HL-60/S4 treated with retinoic acid at 250 ng/mL for 4 days and 3 days (cell line): ENCODE measurements around the gene CD177.
"Not testable (repeated sequence)": the region's sequence is repeated elsewhere in the genome, so short reads cannot be mapped to it uniquely, and the experiment has no call there.

ENCODE experiments used
- in situ Hi-C: fragments of 300-500 bp; cut with MboI; formaldehyde crosslinking; loops from 2 replicates; pipeline ENCODE4 v1.7.0; 2022; ENCODE audit warnings: low sequenced_read_pairs

CD177 gene

GRCh38 chr19:43331435-43332010 lies 22.0 kb upstream of the CD177 start:
- in situ Hi-C loops: no loop called here

DNA sequence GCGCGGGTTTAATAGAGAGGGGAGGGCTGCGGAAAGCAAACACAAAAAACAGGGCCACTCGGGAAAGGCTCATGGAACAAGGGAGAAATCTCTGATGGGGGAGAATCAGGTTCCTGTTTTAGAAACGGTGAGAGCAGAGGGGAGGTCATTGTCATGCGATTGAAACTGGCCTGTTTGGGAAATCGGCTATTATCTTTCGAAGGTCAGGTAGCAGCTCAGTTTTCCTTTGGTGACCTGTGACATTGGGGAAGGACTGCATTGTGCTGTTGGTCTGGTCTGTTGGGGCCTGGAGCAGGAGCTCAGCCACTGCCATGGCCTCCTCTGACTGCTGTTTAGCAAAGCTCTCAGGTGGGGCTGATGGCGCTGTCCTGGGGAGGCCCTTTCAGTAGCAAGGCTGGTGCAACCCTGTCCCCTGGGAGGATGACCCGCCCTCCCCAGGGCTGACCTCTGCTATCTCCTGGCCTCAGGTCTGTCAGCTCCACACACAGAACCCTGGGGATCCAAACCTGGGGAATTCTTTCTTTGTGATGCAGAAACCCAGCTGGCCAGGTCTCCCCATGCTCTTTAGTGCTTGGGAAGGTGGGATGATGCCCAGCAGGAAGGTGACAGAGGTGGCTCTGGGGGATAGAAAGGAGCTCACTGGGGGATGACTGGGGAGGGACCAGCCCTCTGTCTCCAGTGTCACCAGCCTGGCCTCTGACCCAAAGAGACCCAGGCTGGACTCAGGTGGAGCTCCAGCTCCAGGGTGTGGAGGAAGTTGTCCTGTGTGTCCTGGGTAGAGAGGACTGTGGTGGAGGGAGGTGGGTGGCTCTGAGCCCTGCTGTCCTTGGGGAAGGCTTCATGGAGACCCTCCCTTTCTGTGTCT lies 21.2 kb upstream of the CD177 start:
- in situ Hi-C loops: no loop called here

GRCh38 chr19:43336508-43336907 lies 17.0 kb upstream of the CD177 start:
- in situ Hi-C loops: not testable (repeated sequence)

DNA sequence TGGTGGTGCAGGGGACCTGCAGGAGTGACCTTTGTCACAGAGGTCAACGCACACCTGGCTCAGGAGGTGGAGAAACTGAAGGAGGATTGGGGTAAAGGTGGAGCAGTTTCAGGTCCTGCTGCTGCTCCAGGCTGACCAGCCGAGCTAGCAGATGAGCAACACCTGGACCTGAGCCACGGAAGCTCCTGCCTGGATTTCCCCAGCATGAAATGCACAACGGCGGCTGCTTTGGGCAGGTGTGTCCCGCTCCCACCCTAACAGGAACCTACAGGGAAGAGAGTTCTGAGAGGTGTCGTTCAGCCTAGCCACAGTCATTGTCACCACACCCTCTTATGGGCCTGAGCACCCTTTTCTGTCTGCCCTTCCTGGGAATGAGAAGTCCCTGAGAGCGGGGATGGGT lies 15.7 kb upstream of the CD177 start:
- in situ Hi-C loops: no loop called here

DNA sequence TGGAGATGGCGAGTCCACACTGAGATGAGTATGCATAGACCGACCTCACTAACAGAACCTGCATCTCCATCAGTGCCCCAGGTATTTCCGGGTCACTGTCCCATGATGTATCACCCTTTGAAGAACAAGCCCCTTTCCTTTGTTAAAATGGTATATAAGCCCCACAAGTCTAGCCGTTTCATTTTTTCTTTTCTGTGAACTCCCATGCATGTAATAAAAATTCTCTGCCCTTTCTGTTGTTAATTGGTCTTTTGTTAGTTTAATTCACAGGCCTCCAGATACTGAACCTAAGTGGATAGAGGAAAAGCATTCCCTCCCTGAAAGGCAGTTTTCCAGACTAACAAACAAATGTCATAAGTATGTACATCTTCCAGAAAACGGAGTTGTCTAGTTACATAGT lies 15.0 kb upstream of the CD177 start:
- in situ Hi-C loops: no loop called here

DNA sequence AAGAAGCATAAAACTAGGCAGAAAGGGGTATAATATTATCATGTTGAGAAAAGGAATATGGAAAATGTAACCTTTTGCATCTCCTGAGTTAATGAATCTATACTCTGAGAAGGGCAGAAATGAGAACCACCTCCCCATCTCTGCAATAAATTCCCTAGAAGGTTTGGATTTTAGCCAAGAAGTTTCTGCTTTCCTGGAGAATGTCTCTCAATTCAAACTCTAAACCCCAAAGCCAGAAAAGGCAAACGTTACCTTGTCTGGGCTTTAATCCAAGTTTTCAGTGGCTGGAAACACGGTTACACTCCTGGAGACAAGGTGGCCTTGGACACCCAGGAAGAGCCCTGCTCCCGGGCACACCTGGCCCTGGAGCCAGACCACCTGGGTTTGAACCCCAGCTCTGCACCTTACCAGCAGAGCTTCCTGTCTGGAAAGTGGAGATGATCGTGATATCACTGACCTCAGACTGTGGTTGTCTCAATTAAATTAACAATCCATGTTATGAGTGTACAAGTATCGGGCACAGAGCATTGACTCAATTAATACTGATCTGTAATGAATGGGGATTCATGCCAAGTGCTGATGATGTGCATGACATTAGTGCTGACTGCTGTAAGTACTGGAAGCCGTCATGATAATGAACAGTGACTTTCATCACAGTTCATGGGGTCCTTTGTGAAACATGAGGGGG lies 14.1 kb upstream of the CD177 start:
- in situ Hi-C loops: not testable (repeated sequence)

DNA sequence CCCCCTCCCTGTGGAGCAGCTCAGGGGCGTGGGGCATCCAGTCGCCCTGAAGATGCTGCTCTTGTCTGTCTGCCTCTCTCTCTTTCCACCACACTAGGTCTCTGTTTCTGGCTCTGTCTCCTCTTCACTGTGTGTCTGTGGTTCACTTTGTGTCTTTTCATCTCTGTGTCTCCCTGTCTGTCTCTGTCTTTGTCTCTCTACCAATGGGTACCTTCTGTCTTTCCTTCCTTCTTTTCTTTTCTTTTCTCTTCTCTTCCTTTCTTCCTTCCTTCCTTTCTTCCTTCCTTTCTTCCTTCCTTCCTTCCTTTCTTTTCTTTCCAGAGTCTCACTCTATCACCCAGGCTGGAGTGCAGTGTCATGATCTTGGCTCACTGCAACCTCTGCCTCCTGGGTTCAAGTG lies 13.4 kb upstream of the CD177 start:
- in situ Hi-C loops: not testable (repeated sequence)

GRCh38 chr19:43341098-43341497 lies 12.4 kb upstream of the CD177 start:
- in situ Hi-C loops: not testable (repeated sequence)

DNA sequence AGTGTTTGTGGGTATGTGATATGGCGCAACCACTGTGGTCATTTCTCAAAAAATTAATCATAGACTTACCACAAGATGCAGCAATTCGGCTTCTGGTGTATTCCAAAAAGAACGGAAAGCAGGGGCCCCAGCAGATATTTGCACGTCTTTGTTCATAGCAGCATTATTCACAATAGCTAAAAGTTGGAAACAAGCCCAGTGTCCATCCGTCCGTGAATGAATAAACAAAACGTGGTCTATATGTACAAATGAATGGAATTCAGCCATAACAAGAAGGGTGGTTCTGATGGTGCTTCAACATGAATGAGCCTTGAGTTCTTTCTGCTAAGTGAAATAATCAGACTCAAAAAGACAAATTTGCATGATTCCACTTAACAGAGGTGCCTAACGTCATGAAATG lies 11.4 kb upstream of the CD177 start:
- in situ Hi-C loops: not testable (repeated sequence)

DNA sequence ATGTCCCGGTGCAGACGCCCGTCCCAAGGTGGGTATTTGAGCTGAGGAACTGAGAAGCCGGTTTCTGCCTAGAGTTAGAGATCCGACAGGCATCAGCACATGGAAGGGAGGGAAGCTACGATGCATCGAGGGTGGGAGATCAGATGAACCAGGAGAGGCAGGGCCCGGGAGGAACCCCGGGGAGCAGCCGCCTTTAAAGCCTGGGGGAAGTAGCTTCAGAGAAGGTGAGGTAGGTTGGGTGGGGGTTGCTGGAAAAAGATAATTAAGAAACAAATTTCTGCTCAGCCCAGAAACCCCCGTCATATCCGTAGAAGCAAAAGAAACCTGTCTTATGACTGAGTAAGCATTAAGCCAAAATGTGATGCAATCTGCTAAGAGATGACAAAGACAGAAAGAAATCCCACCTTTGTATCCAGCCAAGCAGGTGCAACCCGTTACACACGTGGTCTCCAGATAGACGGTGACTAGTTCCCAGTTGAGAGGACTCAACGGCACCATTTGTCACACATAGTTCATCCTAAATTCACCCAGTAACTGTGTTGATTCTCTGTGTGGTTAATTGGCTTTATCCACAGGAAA lies 9.1 kb upstream of the CD177 start:
- in situ Hi-C loops: not testable (repeated sequence)

GRCh38 chr19:43349813-43350212 lies 3.7 kb upstream of the CD177 start:
- in situ Hi-C loops: not testable (repeated sequence)

GRCh38 chr19:43351998-43352746 lies 1.3 kb upstream of the CD177 start:
- in situ Hi-C loops: no loop called here

DNA sequence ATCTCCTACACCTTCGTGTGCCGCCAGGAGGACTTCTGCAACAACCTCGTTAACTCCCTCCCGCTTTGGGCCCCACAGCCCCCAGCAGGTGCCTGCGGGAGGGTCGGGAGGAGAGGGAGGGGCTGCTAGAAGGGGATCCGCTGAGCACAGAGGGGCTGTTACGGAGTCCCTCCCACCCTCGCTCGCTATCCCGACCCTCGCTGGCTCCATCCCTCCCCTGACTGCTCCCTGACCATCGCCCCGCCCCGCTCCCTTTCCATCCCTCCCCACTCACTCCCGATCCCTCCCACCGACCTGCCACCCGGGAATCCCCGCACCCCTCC lies 780 bp downstream of the CD177 start:
- in situ Hi-C loops: no loop called here

DNA sequence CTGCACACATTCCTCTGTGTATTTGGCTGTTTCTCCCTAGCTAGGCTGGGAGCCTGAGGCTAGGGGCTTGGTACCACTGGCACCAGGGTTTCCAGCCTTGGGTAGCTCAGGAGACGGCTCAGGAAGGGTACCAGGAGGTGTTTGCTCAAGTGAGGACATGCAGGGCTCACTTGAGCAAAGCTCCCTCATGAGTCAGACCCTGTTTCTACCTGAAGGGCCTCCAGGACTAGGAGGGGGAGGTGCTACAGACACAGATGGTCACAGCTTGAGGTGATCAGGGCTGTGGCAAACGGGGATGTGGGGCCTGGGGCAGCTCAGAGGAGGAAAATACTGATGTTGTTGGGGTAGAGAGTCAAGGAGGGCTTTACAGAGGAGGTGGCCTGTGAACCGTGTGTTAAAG lies 3.3 kb downstream of the CD177 start:
- in situ Hi-C loops: not testable (repeated sequence)

- in situ Hi-C loops: no loop called here
Measured at GRCh38 chr19:43362179-43362578, 8.7 kb downstream of the CD177 start.

DNA sequence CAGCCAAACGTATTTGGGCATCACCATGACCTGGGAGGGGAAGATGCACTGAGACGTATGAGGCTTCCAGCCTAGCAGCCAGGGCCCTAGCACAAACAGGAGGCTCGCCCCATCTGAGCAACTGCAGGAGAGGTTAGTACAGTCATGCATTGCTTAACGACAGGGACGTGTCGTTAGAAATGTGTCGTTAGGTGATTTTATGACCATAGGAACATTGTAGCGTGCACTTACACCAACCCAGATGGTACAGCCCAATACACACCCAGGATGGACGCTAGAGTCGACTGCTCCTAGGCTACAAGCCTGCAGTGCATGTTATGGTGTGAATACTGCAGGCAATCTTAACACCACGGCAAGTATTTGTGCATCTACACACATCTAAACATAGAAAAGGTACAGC lies 9.3 kb downstream of the CD177 start:
- in situ Hi-C loops: no loop called here

DNA sequence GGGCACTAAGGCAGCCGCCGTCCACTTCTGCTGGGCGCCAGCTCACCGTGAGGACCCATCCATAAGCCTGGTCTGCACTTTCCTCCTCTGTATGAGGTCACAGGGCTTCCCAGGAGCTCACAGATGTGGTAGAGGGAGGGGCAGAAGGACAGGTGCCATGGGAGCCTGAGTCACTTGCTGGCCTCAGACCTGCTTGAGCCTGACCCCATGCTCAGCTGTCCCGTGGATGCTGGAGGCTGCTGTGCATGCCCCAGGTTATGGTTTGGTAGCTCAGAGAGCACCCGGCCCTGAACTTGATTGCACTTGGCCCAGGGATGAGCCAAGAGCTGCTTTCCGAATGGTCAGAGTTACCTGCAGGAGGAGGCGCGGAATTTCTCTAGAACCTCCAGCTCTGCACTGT lies 12.2 kb downstream of the CD177 start:
- in situ Hi-C loops: not testable (repeated sequence)

DNA sequence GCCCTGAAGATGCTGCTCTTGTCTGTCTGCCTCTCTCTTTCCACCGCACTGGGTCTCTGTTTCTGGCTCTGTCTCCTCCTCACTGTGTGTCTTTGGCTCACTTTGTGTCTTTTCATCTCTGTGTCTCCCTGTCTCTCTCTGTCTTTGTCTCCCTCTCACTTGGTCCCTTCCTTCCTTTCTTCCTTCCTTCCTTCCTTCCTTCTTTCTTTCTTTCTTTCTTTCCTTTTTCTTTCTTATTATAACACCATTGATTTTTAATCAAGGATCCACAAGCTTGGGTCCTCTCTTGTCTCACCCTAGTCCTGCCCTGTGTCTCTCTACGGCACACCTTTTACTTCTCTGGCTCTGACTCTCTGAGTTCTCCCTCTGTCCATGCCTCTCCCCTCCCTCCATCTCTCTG lies 14.3 kb downstream of the CD177 start:
- in situ Hi-C loops: no loop called here

GRCh38 chr19:43368897-43369296 lies 15.4 kb downstream of the CD177 start:
- in situ Hi-C loops: not testable (repeated sequence)

GRCh38 chr19:43371909-43372308 lies 18.4 kb downstream of the CD177 start:
- in situ Hi-C loops: no loop called here

GRCh38 chr19:43372462-43372861 lies 19.0 kb downstream of the CD177 start:
- in situ Hi-C loops: no loop called here
